Left ventricle myocardium inferior (tissue), 1 donor: ENCODE measurements around the gene SLC1A2. TPM values are rescaled to one million over a fixed set of nuclear protein-coding genes. Genes with fewer than 3 reads are reported as not detected.
A peak's percentile ranks its signal among the peaks of the same experiment; 100 is the strongest.

Source experiments
- DNase-seq: peaks from one replicate; pipeline ENCODE4 v3.0.0-alpha.2; 2020
- H3K27ac ChIP-seq: fragments of 200-600 bp; replicated peaks from 2 replicates; pipeline ENCODE4 v1.8.0; 2021
- H3K27me3 ChIP-seq: fragments of 200-600 bp; 2 replicates; pipeline ENCODE4 v1.8.0; 2021; ENCODE audit warnings: low read depth
- H3K36me3 ChIP-seq: fragments of 200-600 bp; 2 replicates; pipeline ENCODE4 v1.8.0; 2021
- H3K4me1 ChIP-seq: fragments of 200-600 bp; 2 replicates; pipeline ENCODE4 v1.8.0; 2021
- H3K4me3 ChIP-seq: fragments of 200-600 bp; 2 replicates; pipeline ENCODE4 v1.8.0; 2021; ENCODE audit warnings: mild to moderate bottlenecking, moderate library complexity
- H3K9me3 ChIP-seq: fragments of 200-600 bp; replicated peaks from 2 replicates; pipeline ENCODE4 v1.8.0; 2021
- intact Hi-C: fragments of 100-400 bp; cut with micrococcal nuclease; formaldehyde crosslinking; loops from one replicate; pipeline ENCODE4 v1.11.0; 2022
- total RNA-seq: library from RNA; stranded (reverse); fragmentation: NEBNext Ultra II Directional; extraction: Animal tissue kit (Norgen Biotek cat#: 25700); gene quantifications from one replicate; pipeline ENCODE4 v1.2.1, GENCODE V29; 2021
- TF ChIP-seq, protein P1 (sequence below): fragments of 200-600 bp; IDR thresholded peaks from 2 replicates; pipeline ENCODE4 v1.8.0; 2021; ENCODE audit warnings: antibody characterized with exemption, mild to moderate bottlenecking, borderline replicate concordance
- donor health status: DM: no; HTN: yes; CAD: no; lungs with severe emphysema.

SLC1A2 gene
- total RNA-seq, 1 donor from 2014 or later: 8.4 TPM

DNA sequence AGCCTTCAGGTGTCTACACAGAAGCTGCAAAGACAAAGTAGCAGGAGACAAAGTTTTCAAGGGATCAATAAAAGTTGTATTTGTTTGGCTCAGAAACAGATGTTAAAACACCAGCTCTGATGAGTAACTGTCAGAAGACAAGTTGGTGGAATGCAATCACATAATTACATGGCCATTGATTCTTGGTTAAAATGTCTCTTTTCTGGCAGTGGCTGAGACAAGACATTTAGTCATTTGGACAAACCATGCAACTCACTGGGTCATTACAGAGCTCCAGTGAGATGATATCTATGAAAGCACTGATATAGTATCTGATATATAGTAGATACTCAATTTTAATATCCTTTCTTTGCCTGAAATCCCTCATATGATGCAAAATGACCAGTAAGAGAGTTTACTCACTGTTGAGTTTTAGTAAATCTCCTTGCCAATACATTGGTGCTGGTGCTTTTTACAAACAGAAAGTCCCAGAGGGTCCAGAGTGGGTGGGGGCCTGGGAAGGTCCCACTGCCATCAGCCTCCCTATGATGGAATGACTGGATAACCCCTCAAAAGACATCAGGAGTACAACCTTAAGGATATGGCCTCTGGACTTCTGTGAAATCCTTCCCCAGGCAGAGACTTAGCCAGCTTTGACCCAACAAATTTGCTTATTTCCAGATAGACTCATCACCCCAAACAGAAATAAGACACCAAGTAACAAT is 95.0 kb downstream of the SLC1A2 start:
- H3K36me3 ChIP-seq: no peaks in the 10 kb centered on the region
- H3K27me3 ChIP-seq: no peaks in the 10 kb centered on the region
- peaks cover 34% of the 10 kb centered on the region for H3K4me1 ChIP-seq
- no peak for DNase-seq
- intact Hi-C loops: no loop called here
- H3K27ac ChIP-seq: no peak overlapping the region
- no peaks in the 10 kb centered on the region for H3K9me3 ChIP-seq
- H3K4me3 ChIP-seq: no peak overlapping the region
- TF ChIP-seq, protein P1, sequence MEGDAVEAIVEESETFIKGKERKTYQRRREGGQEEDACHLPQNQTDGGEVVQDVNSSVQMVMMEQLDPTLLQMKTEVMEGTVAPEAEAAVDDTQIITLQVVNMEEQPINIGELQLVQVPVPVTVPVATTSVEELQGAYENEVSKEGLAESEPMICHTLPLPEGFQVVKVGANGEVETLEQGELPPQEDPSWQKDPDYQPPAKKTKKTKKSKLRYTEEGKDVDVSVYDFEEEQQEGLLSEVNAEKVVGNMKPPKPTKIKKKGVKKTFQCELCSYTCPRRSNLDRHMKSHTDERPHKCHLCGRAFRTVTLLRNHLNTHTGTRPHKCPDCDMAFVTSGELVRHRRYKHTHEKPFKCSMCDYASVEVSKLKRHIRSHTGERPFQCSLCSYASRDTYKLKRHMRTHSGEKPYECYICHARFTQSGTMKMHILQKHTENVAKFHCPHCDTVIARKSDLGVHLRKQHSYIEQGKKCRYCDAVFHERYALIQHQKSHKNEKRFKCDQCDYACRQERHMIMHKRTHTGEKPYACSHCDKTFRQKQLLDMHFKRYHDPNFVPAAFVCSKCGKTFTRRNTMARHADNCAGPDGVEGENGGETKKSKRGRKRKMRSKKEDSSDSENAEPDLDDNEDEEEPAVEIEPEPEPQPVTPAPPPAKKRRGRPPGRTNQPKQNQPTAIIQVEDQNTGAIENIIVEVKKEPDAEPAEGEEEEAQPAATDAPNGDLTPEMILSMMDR: no peak

DNA sequence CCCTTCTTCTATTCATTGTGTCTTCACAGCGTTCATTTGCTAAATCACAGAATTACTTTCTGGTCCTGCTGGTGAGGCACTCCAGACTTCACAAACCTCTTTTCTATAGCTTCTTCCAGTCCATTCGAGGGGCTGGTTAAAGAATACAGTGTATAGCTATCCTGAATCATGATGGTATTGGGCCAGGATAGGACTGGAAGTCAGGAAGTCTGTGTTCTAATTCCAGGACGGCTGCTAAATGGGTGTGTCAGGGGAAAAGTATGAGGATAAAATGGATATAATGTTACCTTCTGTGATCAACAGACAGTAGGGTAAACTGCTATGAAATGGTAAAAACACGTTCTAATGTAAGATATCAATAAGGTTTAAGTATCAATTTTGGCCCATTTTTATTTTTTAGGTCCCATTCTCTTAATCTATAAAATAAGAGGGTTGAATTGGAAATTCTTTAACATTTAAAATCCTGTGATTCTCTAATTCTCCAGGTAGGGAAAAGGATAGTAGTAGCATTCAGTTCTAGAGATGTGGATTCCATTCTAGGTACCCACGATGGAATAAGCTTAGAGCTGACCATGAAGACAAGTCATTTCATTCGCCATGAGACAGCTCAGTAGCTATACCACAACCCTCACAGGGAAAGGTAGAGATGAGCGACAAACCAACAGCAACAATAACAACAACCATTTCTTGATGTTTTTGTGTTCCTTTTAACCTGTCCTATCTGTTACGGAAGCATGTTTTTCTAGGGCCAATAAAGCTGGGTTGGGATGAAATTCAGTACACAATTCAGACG is 96.1 kb downstream of the SLC1A2 start:
- no peak overlapping the region for H3K4me3 ChIP-seq
- H3K4me1 ChIP-seq: peaks cover 33% of the 10 kb centered on the region
- H3K36me3 ChIP-seq: no peaks in the 10 kb centered on the region
- no peaks in the 10 kb centered on the region for H3K9me3 ChIP-seq
- no peak for DNase-seq
- intact Hi-C loops: no loop called here
- no peaks in the 10 kb centered on the region for H3K27me3 ChIP-seq
- TF ChIP-seq, protein P1: no peak
- no peak overlapping the region for H3K27ac ChIP-seq

DNA sequence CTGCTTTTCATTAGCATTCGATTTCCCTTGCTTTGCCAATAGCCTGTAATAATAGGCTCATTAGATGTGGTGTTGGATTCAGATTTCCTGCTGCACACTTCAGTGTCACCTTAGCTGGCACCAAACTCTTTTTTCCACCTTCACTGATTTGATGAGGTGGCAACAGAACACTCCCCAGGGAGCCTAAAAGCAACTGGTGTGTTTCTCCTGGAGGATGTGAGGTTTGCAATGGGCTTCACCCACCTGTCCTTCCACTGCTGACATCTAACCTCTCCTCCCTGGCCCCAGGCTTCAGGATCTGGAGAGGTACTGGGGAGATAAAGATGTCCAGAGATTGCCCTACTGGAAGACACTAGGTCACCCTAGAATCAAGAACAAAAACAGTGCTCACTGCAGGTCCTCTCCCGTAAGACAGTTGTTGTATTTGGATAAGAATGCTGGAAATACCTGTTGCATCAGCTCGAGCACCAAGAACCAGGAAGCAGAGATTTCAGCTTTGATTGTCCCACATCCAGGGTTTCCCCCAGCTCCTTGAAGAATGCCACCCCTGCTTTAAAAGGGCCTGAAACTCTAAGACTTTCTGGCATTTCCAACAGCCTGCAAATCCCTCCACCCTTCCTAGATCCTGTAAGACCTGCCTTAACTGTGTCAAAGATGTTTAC is 96.9 kb downstream of the SLC1A2 start:
- intact Hi-C loops: no loop called here
- H3K4me1 ChIP-seq: peaks cover 40% of the 10 kb centered on the region
- peak overlapping the region; percentile 56 for H3K27ac ChIP-seq
- DNase-seq: no peak
- no peak overlapping the region for H3K4me3 ChIP-seq
- TF ChIP-seq, protein P1: no peak
- no peaks in the 10 kb centered on the region for H3K27me3 ChIP-seq
- no peaks in the 10 kb centered on the region for H3K9me3 ChIP-seq
- H3K36me3 ChIP-seq: no peaks in the 10 kb centered on the region

DNA sequence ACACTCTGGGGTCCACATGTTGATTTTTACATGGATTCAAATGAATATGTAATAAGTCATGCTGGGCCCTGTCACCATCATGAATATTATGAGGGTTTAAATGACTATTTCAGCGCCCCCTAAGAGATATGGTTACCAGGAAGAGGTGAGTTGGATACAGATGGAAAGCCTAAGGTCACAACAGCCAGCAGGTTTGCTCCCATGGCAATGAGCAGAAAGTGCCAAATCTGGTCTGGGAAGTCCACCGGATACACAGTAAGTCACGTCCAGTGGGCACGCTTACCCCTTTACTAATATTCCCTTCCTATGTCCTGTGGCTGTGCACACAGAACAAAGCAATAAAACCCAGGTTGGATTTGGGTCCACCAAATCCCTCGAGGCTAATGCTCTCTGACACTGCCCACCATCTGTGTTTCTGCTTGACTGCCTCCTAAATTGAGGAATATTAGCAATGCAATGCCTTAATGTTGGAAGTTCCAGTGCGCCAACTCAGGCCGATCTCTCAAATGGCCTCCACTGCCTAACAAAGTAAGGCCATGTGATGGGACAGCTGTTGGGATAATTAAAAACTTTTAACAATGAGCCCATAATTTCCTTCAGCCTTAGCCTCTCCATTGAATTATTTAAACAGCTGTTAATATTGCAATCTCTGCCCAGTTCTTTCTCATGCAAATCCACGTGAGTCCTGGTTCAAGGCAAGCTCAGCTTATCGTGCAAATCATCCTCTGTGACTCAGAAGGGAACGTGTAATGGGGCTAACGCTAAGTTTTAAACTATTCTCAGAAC is 97.6 kb downstream of the SLC1A2 start:
- H3K4me1 ChIP-seq: peaks cover 40% of the 10 kb centered on the region

More for the DNA sequence above, 97.6 kb downstream of the SLC1A2 start:
- intact Hi-C loops: no loop called here
- Histone ChIP-seq H3K36me3 (no peaks in the 10 kb centered on the region), H3K27ac (peak overlapping the region; percentile 56), H3K9me3 (no peaks in the 10 kb centered on the region), H3K4me3 (no peak overlapping the region), H3K27me3 (no peaks in the 10 kb centered on the region)
- DNase-seq: peak; percentile 22
- TF ChIP-seq, protein P1: no peak
